Muscle of leg (tissue), 16 donors: ENCODE data around the gene HABP2. TPM values are rescaled to one million over a fixed set of nuclear protein-coding genes. Genes with fewer than 3 reads are reported as not detected.

Experiments used
- DNase-seq: peaks from one replicate; pipeline ENCODE4 v3.0.0; 2013
- H3K27ac ChIP-seq: one replicate; pipeline ENCODE4 v1.5.1; 2013; ENCODE audit warnings: mild to moderate bottlenecking, low read length, control low read depth
- H3K27me3 ChIP-seq: one replicate; pipeline ENCODE4 v1.6.1; 2013; ENCODE audit warnings: low read length; ENCODE audit not compliant: control insufficient read depth, insufficient read depth
- H3K36me3 ChIP-seq: one replicate; pipeline ENCODE4 v1.6.1; 2013; ENCODE audit warnings: low read length; ENCODE audit not compliant: control insufficient read depth, insufficient read depth
- H3K4me1 ChIP-seq: one replicate; pipeline ENCODE4 v1.6.1; 2013; ENCODE audit warnings: low read length; ENCODE audit not compliant: control insufficient read depth, insufficient read depth
- H3K4me3 ChIP-seq: one replicate; pipeline ENCODE4 v1.5.1; 2013; ENCODE audit warnings: low read length, control low read depth
- H3K9me3 ChIP-seq: replicated peaks from 2 replicates; pipeline ENCODE4 v1.6.1; 2013; ENCODE audit warnings: low read depth, low read length; ENCODE audit not compliant: control insufficient read depth
- WGBS: methylation state at CpG from one replicate; pipeline ENCODE4 v1.1.5; 2013; ENCODE audit warnings: missing lambda C conversion rate; ENCODE audit not compliant: insufficient coverage; 5-methylcytosine and 5-hydroxymethylcytosine counted together
- long read RNA-seq, 11 donors: transcript quantifications; one replicate each; lab custom pipeline, GENCODE V29; 2026
- polyA plus RNA-seq, 8 donors: library from polyadenylated mRNA; unstranded; fragments of 120-200 nt; gene quantifications; one replicate each; pipeline versions ENCODE4 v1.2.1 to v1.2.3, GENCODE V29; 2013; ENCODE audit warnings: inconsistent platforms in 1 of 8, low replicate concordance in 1 of 8; ENCODE audit not compliant: insufficient read length in 8 of 8, insufficient read depth in 1 of 8
- total RNA-seq: library from RNA; stranded (reverse); fragments of 120-200 nt; gene quantifications from one replicate; pipeline ENCODE4 v1.2.4, GENCODE V29; 2013

Gene HABP2
- 0.04 TPM for total RNA-seq
- 1 to 10 TPM in 1 of 8 donors, under 1 TPM in 5, not detected in 2; 0.05 to 1.1 (median 0.27) TPM for polyA plus RNA-seq
- long read RNA-seq, donor 1, result 0 reads
- long read RNA-seq, donor 2, result 0 reads
- long read RNA-seq, donor 3, result 0 reads
- long read RNA-seq, donor 4, result 0 reads
- long read RNA-seq, donor 5, result 0 reads
- long read RNA-seq, donor 6, partial matches to known transcripts, result 0 of 1 reads
- long read RNA-seq, donor 6, other reads (novel, unspliced or antisense), result 0 of 1 reads
- long read RNA-seq, donor 7, result 0 reads
- long read RNA-seq, donor 8, result 0 reads
- long read RNA-seq, donor 9, result 0 reads
- long read RNA-seq, donor 10, result 0 reads
- long read RNA-seq, donor 11, partial matches to known transcripts, result 0 of 5 reads
- long read RNA-seq, donor 11, other reads (novel, unspliced or antisense), result 5 of 5 reads

DNA sequence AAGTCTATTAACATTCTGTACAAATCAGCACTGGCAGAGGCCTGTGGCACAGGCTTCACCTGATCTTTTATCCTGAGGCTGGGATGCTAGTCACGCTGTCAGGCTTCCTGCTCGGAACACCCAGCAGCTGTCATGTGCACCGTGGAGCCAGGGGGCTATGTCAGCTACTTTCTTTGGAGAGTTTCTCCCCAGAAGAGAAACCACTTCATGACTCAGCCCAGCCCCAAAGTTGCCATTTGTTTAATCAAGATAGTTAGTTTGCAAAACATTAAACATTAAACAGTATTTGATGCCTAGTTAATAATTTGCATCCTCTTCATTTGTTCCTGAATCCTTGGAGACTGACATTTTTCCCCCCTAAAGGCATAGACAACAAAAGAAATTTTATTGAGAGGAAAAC, at the start of gene HABP2:
Gene HABP2, plus strand, starts transcription at position 353 of the 400 bp plus-strand sequence. CDS start 69 bp downstream, outside the sequence.
- H3K36me3 ChIP-seq, result no peaks in the 10 kb centered on the region
- no peaks in the 10 kb centered on the region for H3K9me3 ChIP-seq
- no peak within 1 kb of the TSS for H3K4me3 ChIP-seq
- 80% methylated on average over 1 of the region's 3 CpGs for WGBS
- no peak within 1 kb of the TSS for H3K27ac ChIP-seq
- DNase-seq, result no peak
- peaks cover 29% of the 10 kb centered on the region for H3K4me1 ChIP-seq
- no peaks in the 10 kb centered on the region for H3K27me3 ChIP-seq

DNA sequence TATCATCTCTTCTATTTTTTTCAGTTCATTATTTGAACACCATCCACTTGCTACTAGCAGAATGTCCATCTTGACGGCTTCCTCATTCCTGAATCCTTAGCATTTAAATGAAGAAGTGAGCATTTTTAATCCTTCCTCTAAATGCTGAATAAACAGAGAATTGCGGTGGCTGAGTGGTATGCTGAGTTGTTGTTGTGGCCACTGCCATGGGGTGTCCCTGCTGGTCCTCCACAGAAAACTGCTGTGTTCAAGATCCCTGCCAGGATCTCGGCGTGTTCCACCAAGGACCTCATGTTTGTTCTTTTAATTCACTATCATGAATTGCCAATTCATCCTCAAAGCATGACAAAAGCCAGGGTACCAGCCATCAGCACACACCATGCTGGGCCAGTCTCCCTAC, 48.9 kb upstream of the HABP2 start:
- H3K4me1 ChIP-seq, result peaks cover 16% of the 10 kb centered on the region
- H3K27ac ChIP-seq, result no peak overlapping the region
- peaks cover 3% of the 10 kb centered on the region for H3K27me3 ChIP-seq
- no peak overlapping the region for H3K4me3 ChIP-seq
- peak; percentile 48 for DNase-seq
- 90% methylated on average over 2 of the region's 4 CpGs for WGBS
- no peaks in the 10 kb centered on the region for H3K36me3 ChIP-seq
- H3K9me3 ChIP-seq, result peaks cover 2% of the 10 kb centered on the region

- no peak for DNase-seq
- WGBS, result 81% methylated on average over 2 of the region's 3 CpGs
- H3K36me3 ChIP-seq, result no peaks in the 10 kb centered on the region
- H3K27ac ChIP-seq, result no peak overlapping the region
- H3K9me3 ChIP-seq, result peaks cover 2% of the 10 kb centered on the region
- H3K27me3 ChIP-seq, result peaks cover 3% of the 10 kb centered on the region
- H3K4me1 ChIP-seq, result peaks cover 12% of the 10 kb centered on the region
- no peak overlapping the region for H3K4me3 ChIP-seq
Measured at GRCh38 chr10:113504423-113504822, 48.4 kb upstream of the HABP2 start.

DNA sequence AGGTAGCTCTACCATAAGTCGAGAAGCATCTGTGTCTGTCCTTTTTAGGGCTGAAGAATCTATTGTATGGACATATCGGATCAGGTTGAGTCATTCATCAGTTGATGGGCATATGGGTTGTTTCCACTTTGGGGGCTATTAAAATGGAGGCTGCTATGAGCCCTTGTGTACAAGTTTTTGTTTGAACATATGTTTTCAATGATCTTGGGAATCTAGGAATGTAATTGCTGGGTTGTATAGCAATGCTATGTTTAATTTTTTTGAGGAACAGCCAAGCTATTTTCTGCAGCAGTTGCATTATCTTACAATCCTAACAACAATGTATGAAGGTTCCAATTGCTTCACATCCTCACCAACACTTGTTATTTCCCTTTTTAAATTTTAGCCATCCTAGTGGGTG, 46.4 kb upstream of the HABP2 start:
- H3K27ac ChIP-seq, result no peak overlapping the region
- no peaks in the 10 kb centered on the region for H3K36me3 ChIP-seq
- H3K27me3 ChIP-seq, result peaks cover 3% of the 10 kb centered on the region
- no peak for DNase-seq
- H3K4me1 ChIP-seq, result no peaks in the 10 kb centered on the region
- WGBS, result 50% methylated on average over 2 of the region's 2 CpGs
- H3K9me3 ChIP-seq, result peaks cover 4% of the 10 kb centered on the region
- no peak overlapping the region for H3K4me3 ChIP-seq

- Histone ChIP-seq H3K4me1 (peaks cover 10% of the 10 kb centered on the region), H3K4me3 (no peak overlapping the region), H3K27me3 (no peaks in the 10 kb centered on the region), H3K36me3 (no peaks in the 10 kb centered on the region), H3K27ac (no peak overlapping the region), H3K9me3 (peaks cover 9% of the 10 kb centered on the region)
- DNase-seq, result no peak
Measured at GRCh38 chr10:113511419-113511818, 41.4 kb upstream of the HABP2 start.

DNA sequence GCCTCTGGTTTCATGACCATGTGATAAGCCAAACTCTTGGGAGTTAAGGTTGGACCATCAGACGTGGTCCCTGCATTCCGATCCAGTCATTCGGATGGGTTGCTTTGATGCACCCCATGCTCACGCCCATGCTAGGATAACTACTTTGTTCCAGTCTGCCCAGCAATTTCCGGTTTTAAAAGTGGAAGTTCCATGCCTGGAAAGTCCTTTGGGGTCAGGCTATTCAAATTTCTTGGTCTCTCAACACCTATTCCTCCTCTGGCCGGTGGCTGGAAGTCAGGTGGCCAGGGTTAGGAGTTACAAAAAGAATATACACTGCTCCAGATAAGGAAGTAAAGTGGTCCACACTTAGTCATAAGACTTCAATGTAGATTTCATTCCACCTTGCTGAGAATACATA, 37.7 kb upstream of the HABP2 start:
- peak overlapping the region; percentile 82 for H3K27ac ChIP-seq

DNA sequence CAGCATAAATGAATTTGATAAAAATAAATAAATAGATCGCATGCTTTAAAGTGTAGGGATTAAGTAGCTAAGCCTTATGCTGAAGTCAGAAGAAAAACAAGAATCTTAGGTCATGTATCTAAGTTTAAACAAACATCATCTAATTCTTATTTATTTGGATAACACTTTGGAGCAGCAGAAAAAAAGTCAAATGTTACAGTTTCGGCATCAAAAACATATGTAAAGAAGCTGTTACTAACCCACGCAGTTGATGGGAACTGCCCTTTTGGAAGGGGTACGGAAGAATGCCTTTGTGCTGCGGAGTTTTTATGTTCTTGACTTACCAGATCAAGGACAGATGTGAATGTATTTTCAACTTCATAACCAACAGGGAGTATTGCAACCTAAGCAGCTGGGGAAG, 37.3 kb upstream of the HABP2 start:
- H3K9me3 ChIP-seq, result peaks cover 9% of the 10 kb centered on the region
- WGBS, result 40% methylated on average over 1 of the region's 5 CpGs
- no peak overlapping the region for H3K4me3 ChIP-seq
- H3K27ac ChIP-seq, result peak overlapping the region; percentile 82
- no peaks in the 10 kb centered on the region for H3K27me3 ChIP-seq
- DNase-seq, result peak; percentile 80
- no peaks in the 10 kb centered on the region for H3K36me3 ChIP-seq
- peaks cover 20% of the 10 kb centered on the region for H3K4me1 ChIP-seq

More for the DNA sequence above, 37.7 kb upstream of the HABP2 start:
- no peaks in the 10 kb centered on the region for H3K36me3 ChIP-seq
- H3K4me1 ChIP-seq, result peaks cover 15% of the 10 kb centered on the region
- peak; percentile 48 for DNase-seq
- no peaks in the 10 kb centered on the region for H3K27me3 ChIP-seq
- H3K4me3 ChIP-seq, result no peak overlapping the region
- 66% methylated on average over 5 of the region's 6 CpGs for WGBS
- H3K9me3 ChIP-seq, result peaks cover 9% of the 10 kb centered on the region

DNA sequence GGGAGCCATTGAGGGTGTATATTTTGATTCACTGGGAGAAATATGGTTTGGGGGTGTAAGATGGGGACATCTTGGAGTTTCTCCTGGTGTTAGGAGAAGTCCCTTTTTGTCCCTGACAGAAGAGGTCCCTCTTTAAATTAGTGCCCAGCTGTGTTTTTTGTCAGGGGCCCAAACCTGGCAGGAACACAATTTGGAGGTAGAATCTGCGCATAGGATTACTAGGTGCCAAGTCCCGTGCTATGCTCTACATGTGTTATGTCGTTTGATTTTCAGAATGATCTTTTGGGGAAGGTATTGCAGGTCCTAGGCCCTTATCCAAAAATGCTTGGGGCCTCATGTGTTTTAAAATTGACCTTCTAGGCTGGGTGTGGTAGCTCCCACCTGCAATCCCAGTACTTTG, 36.8 kb upstream of the HABP2 start:
- Histone ChIP-seq H3K27ac (peak overlapping the region; percentile 82), H3K4me1 (peaks cover 24% of the 10 kb centered on the region), H3K36me3 (no peaks in the 10 kb centered on the region), H3K9me3 (peaks cover 9% of the 10 kb centered on the region), H3K27me3 (no peaks in the 10 kb centered on the region), H3K4me3 (no peak overlapping the region)
- peak; percentile 59 for DNase-seq
- WGBS, result 25% methylated on average over 3 of the region's 3 CpGs

DNA sequence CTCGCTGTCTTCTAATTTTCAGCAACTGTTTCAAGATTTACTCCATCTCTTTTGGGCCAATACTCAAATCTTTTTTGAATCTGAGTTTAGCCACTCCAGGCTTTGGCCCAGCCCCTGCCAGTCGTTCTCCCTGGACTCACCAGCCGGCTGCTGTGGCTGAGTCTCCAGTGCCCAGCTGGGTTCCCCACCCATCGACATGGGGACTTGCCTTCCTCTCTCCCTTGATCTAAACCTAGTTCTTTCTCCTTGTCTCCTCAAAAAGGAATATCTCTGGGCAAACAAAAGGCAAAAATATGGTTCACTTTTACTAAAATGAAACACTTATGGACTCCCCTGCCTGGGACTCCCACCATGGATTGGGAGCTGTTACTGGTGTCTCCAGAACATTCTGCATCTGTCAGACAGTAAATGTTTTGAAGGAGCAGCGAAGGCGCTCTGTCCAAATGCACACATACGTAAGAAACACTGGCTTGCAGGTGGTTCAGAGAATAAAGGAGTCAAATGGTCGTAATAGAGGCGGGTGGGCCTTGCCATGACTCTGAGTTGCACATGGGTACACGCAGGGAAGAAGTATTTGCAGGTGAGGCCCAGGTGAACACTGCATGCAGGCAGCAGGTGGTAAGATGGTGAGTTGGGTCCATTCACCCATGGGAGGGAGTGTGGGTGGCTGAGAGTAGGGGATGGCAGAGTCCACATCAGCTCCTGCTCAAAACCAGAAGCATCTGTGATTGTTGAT, 35.5 kb upstream of the HABP2 start:
- WGBS, result 91% methylated on average over 7 of the region's 10 CpGs
- Histone ChIP-seq H3K4me1 (peaks cover 26% of the 10 kb centered on the region), H3K27ac (no peak overlapping the region), H3K27me3 (no peaks in the 10 kb centered on the region), H3K4me3 (no peak overlapping the region), H3K9me3 (no peaks in the 10 kb centered on the region), H3K36me3 (no peaks in the 10 kb centered on the region)
- no peak for DNase-seq

- DNase-seq, result no peak
- Histone ChIP-seq H3K27ac (no peak overlapping the region), H3K27me3 (no peaks in the 10 kb centered on the region), H3K36me3 (no peaks in the 10 kb centered on the region), H3K4me1 (peaks cover 28% of the 10 kb centered on the region), H3K9me3 (no peaks in the 10 kb centered on the region), H3K4me3 (no peak overlapping the region)
- 53% methylated on average over 3 of the region's 5 CpGs for WGBS
Measured at GRCh38 chr10:113517901-113518260, 35.0 kb upstream of the HABP2 start.
